HEK293T (cell line): ENCODE data around the gene RGS7BP.

Source experiments
- FOXA1 ChIP-seq: fragments of 450-650 bp; IDR thresholded peaks from 2 replicates; pipeline ENCODE4 v1.6.1; 2016; ENCODE audit warnings: mild to moderate bottlenecking
- FOXK2 ChIP-seq: fragments of 450-650 bp; IDR thresholded peaks from 2 replicates; pipeline ENCODE4 v1.6.1; 2016; ENCODE audit warnings: mild to moderate bottlenecking
- L3MBTL2 ChIP-seq: fragments of 450-650 bp; conservative IDR thresholded peaks from 2 replicates; pipeline ENCODE4 v1.6.1; 2016; ENCODE audit warnings: mild to moderate bottlenecking
- SP1 ChIP-seq: fragments of 450-650 bp; IDR thresholded peaks from 2 replicates; pipeline ENCODE4 v1.6.1; 2017
- TARDBP ChIP-seq: fragments of 450-650 bp; IDR thresholded peaks from 2 replicates; pipeline ENCODE4 v1.6.1; 2016
- ZNF384 ChIP-seq: fragments of 450-650 bp; IDR thresholded peaks from 2 replicates; pipeline ENCODE4 v1.6.1; 2016

GRCh38 chr5:64457846-64458245 is 48.0 kb upstream of the RGS7BP start:
- TF ChIP-seq FOXK2 (no peak), L3MBTL2 (no peak), SP1 (no peak), ZNF384 (no peak), FOXA1 (no peak), TARDBP (no peak)
